ENCODE data around the gene COTL1.

Gene COTL1
- total RNA-seq: 192 to 304 (median 270) reads per million in 3 experiments

- DNase-seq: peak; percentile 90
Observed at GRCh38 chr16:84617791-84618580, at the start of gene COTL1. TSS of gene COTL1 (minus strand) at chr16:84618078. CDS start at chr16:84617914, 164 bp downstream.

GRCh38 chr16:84665843-84666242, 48.0 kb upstream of the COTL1 start:
- no peak for DNase-seq

- no peak for DNase-seq
Observed at GRCh38 chr16:84665359-84665758, 47.5 kb upstream of the COTL1 start.

GRCh38 chr16:84663433-84664101, 45.7 kb upstream of the COTL1 start:
- DNase-seq: no peak

- DNase-seq: no peak
Observed at GRCh38 chr16:84662471-84662870, 44.6 kb upstream of the COTL1 start.

GRCh38 chr16:84661418-84662060, 43.7 kb upstream of the COTL1 start:
- DNase-seq: no peak

- DNase-seq: no peak
Observed at GRCh38 chr16:84660973-84661372, 43.1 kb upstream of the COTL1 start.

- DNase-seq: no peak
Observed at GRCh38 chr16:84659656-84660300, 41.9 kb upstream of the COTL1 start.

- no peak for DNase-seq
Observed at GRCh38 chr16:84658690-84659089, 40.8 kb upstream of the COTL1 start.

- no peak for DNase-seq
Observed at GRCh38 chr16:84657229-84657837, 39.5 kb upstream of the COTL1 start.

GRCh38 chr16:84656649-84657048, 38.8 kb upstream of the COTL1 start:
- DNase-seq: no peak

- no peak for DNase-seq
Observed at GRCh38 chr16:84654998-84655397, 37.1 kb upstream of the COTL1 start.

- no peak for DNase-seq
Observed at GRCh38 chr16:84654238-84654637, 36.4 kb upstream of the COTL1 start.

GRCh38 chr16:84652566-84652965, 34.7 kb upstream of the COTL1 start:
- DNase-seq: peak; percentile 60

GRCh38 chr16:84650062-84650991, 32.4 kb upstream of the COTL1 start:
- DNase-seq: no peak

GRCh38 chr16:84649511-84649861, 31.6 kb upstream of the COTL1 start:
- no peak for DNase-seq

- peak; percentile 35 for DNase-seq
Observed at GRCh38 chr16:84648595-84649510, 31.0 kb upstream of the COTL1 start.

GRCh38 chr16:84647828-84648594, 30.1 kb upstream of the COTL1 start, which contains the start of gene KLHL36:
TSS of gene KLHL36 (plus strand) at chr16:84648511. CDS start at chr16:84650868, 2,357 bp downstream.
- peak; percentile 72 for DNase-seq

- no peak for DNase-seq
Observed at GRCh38 chr16:84643674-84644073, 25.8 kb upstream of the COTL1 start.

GRCh38 chr16:84643180-84643583, 25.3 kb upstream of the COTL1 start:
- no peak for DNase-seq
